Trophoblast cell (in vitro differentiated cells and primary cell): ENCODE results near the gene KCNH2.
A peak's percentile ranks its signal among the peaks of the same experiment; 100 is the strongest.

Experiments used
- DNase-seq, 2 donors: peaks; one replicate each; pipeline ENCODE4 v3.0.0-alpha.2; 2016
- H2AFZ ChIP-seq: 2 replicates; pipeline ENCODE4 v1.6.1; 2013; ENCODE audit warnings: low read length, moderate library complexity, mild to moderate bottlenecking; ENCODE audit not compliant: insufficient read depth, poor library complexity
- H2AK5ac ChIP-seq: 2 replicates; pipeline ENCODE4 v1.6.1; 2013; ENCODE audit warnings: mild to moderate bottlenecking, low read length
- H2BK120ac ChIP-seq: 2 replicates; pipeline ENCODE4 v1.6.1; 2013; ENCODE audit warnings: low read length, mild to moderate bottlenecking, moderate library complexity; ENCODE audit not compliant: insufficient read depth, poor library complexity
- H2BK12ac ChIP-seq: 2 replicates; pipeline ENCODE4 v1.6.1; 2013; ENCODE audit warnings: mild to moderate bottlenecking, low read length, moderate library complexity
- H2BK5ac ChIP-seq: 2 replicates; pipeline ENCODE4 v1.6.1; 2013; ENCODE audit warnings: low read length, low read depth, moderate library complexity, mild to moderate bottlenecking; ENCODE audit not compliant: poor library complexity
- H3K14ac ChIP-seq: 2 replicates; pipeline ENCODE4 v1.6.1; 2013; ENCODE audit warnings: mild to moderate bottlenecking, low read length
- H3K18ac ChIP-seq: 2 replicates; pipeline ENCODE4 v1.6.1; 2013; ENCODE audit warnings: mild to moderate bottlenecking, low read length
- H3K23ac ChIP-seq: 2 replicates; pipeline ENCODE4 v1.6.1; 2013; ENCODE audit warnings: low read length
- H3K27ac ChIP-seq: 2 replicates; pipeline ENCODE4 v1.5.1; 2013; ENCODE audit warnings: low read depth, mild to moderate bottlenecking, inconsistent platforms, low read length, moderate library complexity
- H3K27me3 ChIP-seq: 2 replicates; pipeline ENCODE4 v1.6.1; 2013; ENCODE audit warnings: inconsistent platforms, mild to moderate bottlenecking, low read length, moderate library complexity; ENCODE audit not compliant: insufficient read depth
- H3K36me3 ChIP-seq, 2 experiments: 1 replicate in 1 of 2; 2 replicates in 1 of 2; pipeline ENCODE4 v1.6.1; 2013; ENCODE audit warnings: low read length in 2 of 2, mild to moderate bottlenecking in 2 of 2, moderate library complexity in 1 of 2; ENCODE audit not compliant: insufficient read depth in 2 of 2, control insufficient read depth in 1 of 2
- H3K4ac ChIP-seq: 2 replicates; pipeline ENCODE4 v1.6.1; 2013; ENCODE audit warnings: low read depth, mild to moderate bottlenecking, low read length, moderate library complexity
- H3K4me1 ChIP-seq, 2 experiments: 1 replicate in 1 of 2; 2 replicates in 1 of 2; pipeline ENCODE4 v1.6.1; 2013; ENCODE audit warnings: low read length in 2 of 2, mild to moderate bottlenecking in 2 of 2, moderate library complexity in 1 of 2; ENCODE audit not compliant: insufficient read depth in 2 of 2, control insufficient read depth in 1 of 2
- H3K4me2 ChIP-seq: 2 replicates; pipeline ENCODE4 v1.6.1; 2013; ENCODE audit warnings: inconsistent platforms, mild to moderate bottlenecking, low read length, moderate library complexity
- H3K4me3 ChIP-seq: 2 replicates; pipeline ENCODE4 v1.5.1; 2013; ENCODE audit warnings: mild to moderate bottlenecking, low read depth, low read length, inconsistent platforms
- H3K79me1 ChIP-seq: one replicate; pipeline ENCODE4 v1.6.1; 2013; ENCODE audit warnings: low read length
- H3K79me2 ChIP-seq: 2 replicates; pipeline ENCODE4 v1.6.1; 2013; ENCODE audit warnings: low read length, mild to moderate bottlenecking; ENCODE audit not compliant: control insufficient read depth, insufficient read depth, poor library complexity
- H3K9ac ChIP-seq: 2 replicates; pipeline ENCODE4 v1.6.1; 2013; ENCODE audit warnings: mild to moderate bottlenecking, low read length
- H3K9me3 ChIP-seq: 2 replicates; pipeline ENCODE4 v1.6.1; 2013; ENCODE audit warnings: low read depth, mild to moderate bottlenecking, control low read depth, inconsistent platforms, low read length; ENCODE audit not compliant: insufficient read depth
- H4K12ac ChIP-seq: 2 replicates; pipeline ENCODE4 v1.6.1; 2013; ENCODE audit warnings: low read depth, mild to moderate bottlenecking, low read length, moderate library complexity
- H4K8ac ChIP-seq: 2 replicates; pipeline ENCODE4 v1.6.1; 2013; ENCODE audit warnings: low read depth, mild to moderate bottlenecking, low read length, moderate library complexity
- H4K91ac ChIP-seq: one replicate; pipeline ENCODE4 v1.6.1; 2013; ENCODE audit warnings: low read depth, mild to moderate bottlenecking, low read length, moderate library complexity
- WGBS: extraction: QIAGEN DNeasy Blood & Tissue Kit; methylation state at CpG from one replicate; pipeline ENCODE4 v1.1.7; 2013; ENCODE audit warnings: missing lambda C conversion rate; ENCODE audit not compliant: insufficient read length, insufficient coverage; ENCODE audit errors: extremely low coverage; 5-methylcytosine and 5-hydroxymethylcytosine counted together

KCNH2 gene

DNA sequence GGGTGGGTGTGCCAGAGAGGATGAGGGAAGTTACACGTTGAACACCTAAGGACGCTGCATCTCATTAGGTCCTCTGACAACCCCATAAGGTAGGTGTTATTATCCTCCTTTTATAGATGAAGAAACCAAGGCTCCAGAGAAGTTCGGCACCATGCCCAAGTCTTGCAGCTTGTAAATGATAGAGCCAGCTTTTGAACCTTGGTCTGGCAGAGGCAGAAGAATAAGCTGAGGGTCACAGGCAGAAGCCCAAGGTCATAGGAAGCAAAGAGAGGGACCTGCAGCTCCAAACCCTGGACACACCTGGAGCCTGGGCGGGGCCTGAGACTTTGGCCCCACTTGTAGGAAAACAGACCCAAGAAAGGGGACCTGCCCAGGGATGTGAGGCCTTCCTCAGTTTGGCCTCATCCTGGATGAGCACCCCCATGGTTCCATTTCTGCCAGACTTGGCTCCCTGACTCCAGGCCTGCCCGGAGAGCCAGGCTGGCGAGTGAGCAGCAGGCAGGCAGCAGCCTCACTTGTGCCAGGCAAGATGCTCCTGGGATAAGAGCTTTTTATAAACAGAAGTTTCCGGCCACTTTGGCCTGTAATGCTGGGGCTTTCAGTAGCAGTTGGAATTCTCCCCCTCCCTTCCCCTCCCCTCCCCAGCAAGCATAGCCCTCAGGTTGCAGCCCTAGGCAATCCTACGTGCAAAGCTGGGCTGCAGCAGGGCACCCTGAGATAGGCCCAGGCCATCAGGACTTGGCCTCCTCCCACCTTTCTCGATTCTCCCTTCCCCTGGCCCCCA, 2.4 kb downstream of the KCNH2 start:
- Histone ChIP-seq H3K27me3 (peaks cover 58% of the 10 kb centered on the region), H3K23ac (no peak overlapping the region), H2AFZ (no peak overlapping the region), H3K9me3 (peaks cover 7% of the 10 kb centered on the region), H3K4ac (no peak overlapping the region), H2AK5ac (no peak overlapping the region), H4K8ac (no peak overlapping the region), H3K4me1 (peaks cover 16 to 18% of the 10 kb centered on the region in 2 experiments), H3K4me2 (no peak overlapping the region), H4K91ac (no peak overlapping the region), H3K27ac (no peak overlapping the region), H3K79me2 (peaks cover 2% of the 10 kb centered on the region), H2BK5ac (no peak overlapping the region), H3K18ac (no peak overlapping the region), H2BK120ac (no peak overlapping the region), H4K12ac (no peak overlapping the region), H3K79me1 (no peaks in the 10 kb centered on the region), H3K4me3 (no peak overlapping the region), H3K14ac (no peak overlapping the region), H3K9ac (no peak overlapping the region), H3K36me3 (no peaks in the 10 kb centered on the region), H2BK12ac (no peak overlapping the region)
- no peak for DNase-seq
- no CpG with 5 or more reads among the region's 9 CpGs for WGBS

DNA sequence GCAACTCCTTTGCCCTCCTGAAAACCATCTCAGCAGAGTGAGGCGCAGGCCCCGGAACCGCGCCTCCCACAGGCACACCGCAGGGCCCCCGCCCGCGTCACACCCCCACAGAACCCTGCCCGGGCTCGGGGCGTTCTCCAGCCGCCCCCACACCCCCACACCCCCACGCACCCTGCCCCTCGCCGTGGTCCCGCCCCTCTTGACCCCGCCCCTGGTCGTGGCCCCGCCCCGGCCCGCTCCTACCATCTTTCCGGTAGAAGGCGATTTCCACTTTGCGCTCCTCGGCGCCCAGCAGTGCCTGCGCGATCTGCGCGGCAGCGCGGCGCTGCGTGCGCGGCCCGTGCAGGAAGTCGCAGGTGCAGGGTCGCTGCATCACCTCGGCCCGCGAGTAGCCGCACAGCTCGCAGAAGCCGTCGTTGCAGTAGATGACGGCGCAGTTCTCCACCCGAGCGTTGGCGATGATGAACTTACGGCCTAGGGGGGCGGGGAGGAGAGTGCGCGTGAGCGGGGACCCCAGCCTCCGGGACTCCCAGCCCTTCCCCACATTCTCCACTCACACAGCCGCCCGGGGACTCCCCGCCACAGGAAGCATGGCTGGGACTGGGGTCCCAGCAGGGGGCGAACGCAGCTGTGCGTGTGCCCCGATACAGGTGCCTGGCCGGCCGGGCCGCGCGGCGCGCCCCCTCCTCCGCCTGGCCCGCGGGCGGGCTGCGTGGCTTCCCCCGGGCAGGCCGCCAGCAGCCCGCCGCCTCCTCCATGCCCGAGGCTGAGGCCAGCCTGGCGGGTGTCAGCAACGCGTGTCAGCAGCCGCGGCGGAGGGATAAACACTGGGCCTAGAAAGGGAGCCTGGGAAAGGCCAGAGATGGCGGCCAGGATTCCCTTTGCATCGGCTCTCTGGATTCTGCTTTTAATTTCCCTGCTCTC, 3.4 kb downstream of the KCNH2 start:
- H3K9me3 ChIP-seq, result peaks cover 7% of the 10 kb centered on the region
- peak overlapping the region; percentile 78 for H3K4me2 ChIP-seq
- H2BK120ac ChIP-seq, result no peak overlapping the region
- peak overlapping the region; percentile 65 for H3K4me3 ChIP-seq
- H3K18ac ChIP-seq, result no peak overlapping the region
- peaks cover 2% of the 10 kb centered on the region for H3K79me2 ChIP-seq
- no peak overlapping the region for H2BK5ac ChIP-seq
- H4K91ac ChIP-seq, result no peak overlapping the region
- no peak overlapping the region for H2AK5ac ChIP-seq
- H4K12ac ChIP-seq, result no peak overlapping the region
- H3K27me3 ChIP-seq, result peaks cover 51% of the 10 kb centered on the region
- peak overlapping the region; percentile 47 for H2AFZ ChIP-seq
- no peaks in the 10 kb centered on the region for H3K79me1 ChIP-seq
- H2BK12ac ChIP-seq, result no peak overlapping the region
- WGBS, result no CpG with 5 or more reads among the region's 89 CpGs
- no peak for DNase-seq
- peaks cover 16 to 18% of the 10 kb centered on the region in 2 experiments for H3K4me1 ChIP-seq
- no peak overlapping the region for H3K27ac ChIP-seq
- H4K8ac ChIP-seq, result no peak overlapping the region
- H3K4ac ChIP-seq, result no peak overlapping the region
- H3K36me3 ChIP-seq, result no peaks in the 10 kb centered on the region
- H3K14ac ChIP-seq, result no peak overlapping the region
- no peak overlapping the region for H3K23ac ChIP-seq
- H3K9ac ChIP-seq, result peak overlapping the region; percentile 16

DNA sequence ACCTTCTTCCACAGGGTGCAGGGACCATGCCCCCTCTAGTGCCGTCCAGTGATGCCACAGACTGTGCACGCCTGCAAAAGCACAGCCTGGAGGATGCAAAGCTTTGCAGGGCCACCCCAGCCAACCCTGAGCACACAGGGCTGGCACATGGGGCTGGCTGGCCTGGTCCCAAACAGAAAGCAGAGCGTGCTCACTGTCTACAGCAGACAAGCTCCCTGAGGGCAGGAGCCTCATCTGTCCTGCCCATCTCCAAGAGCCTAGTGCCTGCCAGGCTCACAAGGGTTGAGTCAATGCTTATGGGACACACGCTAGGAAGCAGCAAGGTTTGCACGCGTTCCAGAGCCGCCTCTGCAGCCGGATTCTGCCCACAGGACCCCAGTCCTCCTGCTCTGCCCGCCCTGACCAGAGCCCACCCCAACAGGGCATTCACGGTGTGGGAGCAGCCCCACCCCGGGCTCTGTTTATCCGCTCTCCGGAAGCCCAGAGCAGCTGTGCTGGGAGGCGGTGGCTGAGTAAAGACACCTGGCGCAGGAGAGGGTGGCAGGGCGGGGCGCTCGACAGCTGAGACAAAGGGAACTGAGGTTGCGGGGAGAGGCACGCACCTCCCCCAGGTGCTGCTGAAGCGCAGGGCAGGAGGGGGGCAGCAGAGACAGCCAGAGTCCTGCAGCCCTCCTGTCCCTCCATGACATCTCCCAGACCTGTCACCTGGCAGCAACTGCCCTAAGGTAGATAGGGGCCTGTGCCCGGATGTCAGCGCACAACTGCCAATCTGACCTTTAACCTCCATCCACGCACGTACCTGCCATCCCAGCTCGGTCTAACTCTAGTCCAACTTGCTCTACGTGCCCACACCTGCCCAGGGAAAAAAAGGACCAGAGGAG, 4.3 kb downstream of the KCNH2 start:
- H3K18ac ChIP-seq, result no peak overlapping the region
- H3K4me2 ChIP-seq, result peak overlapping the region; percentile 45
- no peak overlapping the region for H3K27ac ChIP-seq
- H4K8ac ChIP-seq, result no peak overlapping the region
- H4K91ac ChIP-seq, result no peak overlapping the region
- H2BK5ac ChIP-seq, result no peak overlapping the region
- H3K4me3 ChIP-seq, result no peak overlapping the region
- H2BK12ac ChIP-seq, result no peak overlapping the region
- no peak overlapping the region for H3K4ac ChIP-seq
- H3K36me3 ChIP-seq, result no peaks in the 10 kb centered on the region
- H3K79me1 ChIP-seq, result no peaks in the 10 kb centered on the region
- no peak overlapping the region for H2AFZ ChIP-seq
- WGBS, result no CpG with 5 or more reads among the region's 27 CpGs
- H2AK5ac ChIP-seq, result no peak overlapping the region
- no peak overlapping the region for H2BK120ac ChIP-seq
- no peak overlapping the region for H4K12ac ChIP-seq
- no peak for DNase-seq
- H3K27me3 ChIP-seq, result peaks cover 43% of the 10 kb centered on the region
- H3K14ac ChIP-seq, result no peak overlapping the region
- peaks cover 2% of the 10 kb centered on the region for H3K79me2 ChIP-seq
- peaks cover 14 to 16% of the 10 kb centered on the region in 2 experiments for H3K4me1 ChIP-seq
- H3K9ac ChIP-seq, result no peak overlapping the region
- H3K23ac ChIP-seq, result no peak overlapping the region
- H3K9me3 ChIP-seq, result peaks cover 7% of the 10 kb centered on the region

DNA sequence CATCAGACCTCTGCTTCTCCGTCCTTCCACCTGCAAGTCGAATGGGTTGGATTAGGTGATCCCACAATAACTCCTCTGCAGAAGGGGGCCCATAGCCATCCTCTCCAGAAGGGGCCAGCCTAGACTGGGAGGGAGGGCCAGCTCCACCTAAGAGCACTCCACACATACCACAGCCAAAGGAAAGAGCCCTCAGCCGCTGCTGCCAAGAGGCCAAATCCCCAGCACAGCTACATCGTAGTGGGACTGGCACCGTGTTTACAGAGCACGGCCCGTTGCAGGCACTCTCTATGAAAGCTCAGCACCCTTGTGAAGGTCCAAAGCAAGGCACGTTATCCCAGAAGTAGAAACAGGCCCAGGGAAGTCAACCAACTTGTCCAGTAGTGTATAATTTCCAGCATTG, 5.4 kb downstream of the KCNH2 start:
- no peak for DNase-seq
- no peak overlapping the region for H4K8ac ChIP-seq
- no CpG with 5 or more reads among the region's 8 CpGs for WGBS

More for the DNA sequence above, 5.4 kb downstream of the KCNH2 start:
- no peak overlapping the region for H3K9ac ChIP-seq
- H3K23ac ChIP-seq, result no peak overlapping the region
- H2AFZ ChIP-seq, result no peak overlapping the region
- no peak overlapping the region for H3K4me2 ChIP-seq
- no peak overlapping the region for H3K18ac ChIP-seq
- H3K9me3 ChIP-seq, result peaks cover 7% of the 10 kb centered on the region
- H3K4me3 ChIP-seq, result no peak overlapping the region
- H3K27ac ChIP-seq, result no peak overlapping the region
- peaks cover 9 to 11% of the 10 kb centered on the region in 2 experiments for H3K4me1 ChIP-seq
- no peak overlapping the region for H2BK12ac ChIP-seq
- H2AK5ac ChIP-seq, result no peak overlapping the region
- H2BK120ac ChIP-seq, result no peak overlapping the region
- H4K91ac ChIP-seq, result no peak overlapping the region
- H3K36me3 ChIP-seq, result no peaks in the 10 kb centered on the region
- no peak overlapping the region for H3K4ac ChIP-seq
- H3K79me2 ChIP-seq, result peaks cover 2% of the 10 kb centered on the region
- H3K27me3 ChIP-seq, result peaks cover 35% of the 10 kb centered on the region
- no peak overlapping the region for H2BK5ac ChIP-seq
- no peak overlapping the region for H3K14ac ChIP-seq
- H4K12ac ChIP-seq, result no peak overlapping the region
- H3K79me1 ChIP-seq, result no peaks in the 10 kb centered on the region
